ENCODE results near the gene HABP4. TPM values are rescaled to one million over a fixed set of nuclear protein-coding genes. Genes with fewer than 3 reads are reported as not detected.

HABP4 gene
- total and polyA plus RNA-seq, 9 of the 15 experiments (the other 6 are each of a cell fraction or from before 2014, with no cell fraction given): 0.38 to 2.4 (median 1.9) TPM

DNA sequence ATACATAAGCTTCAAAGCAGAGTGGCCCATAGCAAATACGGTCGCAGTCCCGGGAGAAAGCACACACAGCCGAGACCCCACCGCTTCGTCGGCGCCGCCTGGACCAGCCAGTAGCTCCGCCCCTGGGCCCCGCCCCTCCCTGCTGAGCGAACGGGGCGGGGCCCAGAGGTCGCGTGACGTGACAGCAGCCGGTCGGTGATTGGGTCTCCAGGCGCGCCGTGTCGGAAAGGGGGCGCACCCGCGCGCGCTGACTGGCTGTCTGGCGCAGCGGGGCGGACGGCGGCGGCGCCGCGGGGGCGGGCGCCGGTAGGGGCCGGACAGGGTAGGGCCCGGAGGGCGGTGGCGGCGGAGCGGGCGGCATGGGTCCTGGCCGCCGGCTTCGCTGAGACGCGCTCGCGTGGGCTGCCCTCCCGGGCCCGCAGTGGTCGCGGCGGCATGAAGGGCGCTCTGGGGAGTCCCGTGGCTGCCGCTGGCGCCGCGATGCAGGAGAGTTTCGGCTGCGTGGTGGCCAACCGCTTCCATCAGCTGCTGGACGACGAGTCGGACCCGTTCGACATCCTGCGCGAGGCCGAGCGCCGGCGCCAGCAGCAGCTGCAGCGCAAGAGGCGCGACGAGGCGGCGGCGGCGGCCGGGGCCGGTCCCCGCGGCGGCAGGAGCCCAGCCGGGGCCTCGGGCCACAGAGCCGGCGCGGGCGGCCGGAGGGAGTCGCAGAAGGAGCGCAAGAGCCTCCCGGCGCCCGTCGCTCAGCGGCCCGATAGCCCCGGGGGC is at the start of gene HABP4 (continued):
- TF ChIP-seq, protein P1, sequence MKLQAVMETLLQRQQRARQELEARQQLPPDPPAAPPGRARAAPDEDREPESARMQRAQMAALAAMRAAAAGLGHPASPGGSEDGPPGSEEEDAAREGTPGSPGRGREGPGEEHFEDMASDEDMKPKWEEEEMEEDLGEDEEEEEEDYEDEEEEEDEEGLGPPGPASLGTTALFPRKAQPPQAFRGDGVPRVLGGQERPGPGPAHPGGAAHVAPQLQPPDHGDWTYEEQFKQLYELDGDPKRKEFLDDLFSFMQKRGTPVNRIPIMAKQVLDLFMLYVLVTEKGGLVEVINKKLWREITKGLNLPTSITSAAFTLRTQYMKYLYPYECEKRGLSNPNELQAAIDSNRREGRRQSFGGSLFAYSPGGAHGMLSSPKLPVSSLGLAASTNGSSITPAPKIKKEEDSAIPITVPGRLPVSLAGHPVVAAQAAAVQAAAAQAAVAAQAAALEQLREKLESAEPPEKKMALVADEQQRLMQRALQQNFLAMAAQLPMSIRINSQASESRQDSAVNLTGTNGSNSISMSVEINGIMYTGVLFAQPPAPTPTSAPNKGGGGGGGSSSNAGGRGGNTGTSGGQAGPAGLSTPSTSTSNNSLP (IDR thresholded peaks at IDR 0.05; ENCODE audit: borderline replicate concordance, low read depth, low read length): no peak
- no peak for TF ChIP-seq ZBTB11 (CRISPR knock-in tag; IDR thresholded peaks at IDR 0.05)
- no peak for TF ChIP-seq ZNF830 (CRISPR knock-in tag; IDR thresholded peaks at IDR 0.05)
- TF ChIP-seq HDAC1 (IDR thresholded peaks at IDR 0.05): no peak
- TF ChIP-seq ZBED1 (IDR thresholded peaks at IDR 0.05): no peak
- no peak for TF ChIP-seq POLR2B (IDR thresholded peaks at IDR 0.05; ENCODE audit: low read depth, partially characterized antibody)
- no peak for TF ChIP-seq ZNF79 (CRISPR knock-in tag; IDR thresholded peaks at IDR 0.05; ENCODE audit: low read depth)
- TF ChIP-seq PYGO2 (tag; IDR thresholded peaks at IDR 0.05): no peak
- TF ChIP-seq PPARD (CRISPR knock-in tag; IDR thresholded peaks at IDR 0.05): no peak
- no peak for TF ChIP-seq PRPF4 (IDR thresholded peaks at IDR 0.05; ENCODE audit: insufficient read depth, low read depth, low read length, poor library complexity, severe bottlenecking)
- no peak for TF ChIP-seq MYC (IDR thresholded peaks at IDR 0.05; ENCODE audit: low read depth, low read length)
- TF ChIP-seq MYC (CRISPR knock-in tag; IDR thresholded peaks at IDR 0.05; ENCODE audit: borderline replicate concordance, low read depth): no peak
- no peak for TF ChIP-seq NBN (IDR thresholded peaks at IDR 0.05; ENCODE audit: low read depth)
- no peak; a peak in 2 of 4 replicates for TF ChIP-seq NONO (IDR thresholded peaks at IDR 0.05; ENCODE audit: low read depth in 2 of 2, low read length in 1 of 2)
- TF ChIP-seq ZNF695 (CRISPR knock-in tag; IDR thresholded peaks at IDR 0.05): no peak
- TF ChIP-seq DMBX1 (CRISPR knock-in tag; IDR thresholded peaks at IDR 0.05; ENCODE audit: borderline replicate concordance): no peak
- no peak for TF ChIP-seq ETV5 (CRISPR knock-in tag; IDR thresholded peaks at IDR 0.05; ENCODE audit: low read depth)
